Neutrophil (primary cell): ENCODE measurements around the gene LYRM2.

Source experiments
- H3K27ac ChIP-seq: fragments of 200-600 bp; sonication (generic); 2 replicates; pipeline ENCODE4 v1.5.1; 2016; ENCODE audit warnings: mild to moderate bottlenecking, moderate library complexity
- H3K27me3 ChIP-seq: fragments of 200-600 bp; sonication (generic); 2 replicates; pipeline ENCODE4 v1.6.0; 2016; ENCODE audit warnings: mild to moderate bottlenecking
- H3K36me3 ChIP-seq: fragments of 200-600 bp; sonication (generic); 2 replicates; pipeline ENCODE4 v1.5.1; 2017
- H3K4me1 ChIP-seq, 2 experiments: fragments of 200-600 bp in 1 of 2; sonication (generic) in 1 of 2; 1 replicate in 1 of 2; 2 replicates in 1 of 2; pipeline versions ENCODE4 v1.5.1 to v1.6.1; 2013 to 2016; ENCODE audit warnings: low read depth in 1 of 2, low read length in 1 of 2, mild to moderate bottlenecking in 1 of 2, moderate library complexity in 1 of 2; ENCODE audit not compliant: control insufficient read depth in 1 of 2, insufficient read depth in 1 of 2
- H3K4me3 ChIP-seq, 2 experiments: fragments of 200-600 bp in 1 of 2; sonication (generic) in 1 of 2; 1 replicate in 1 of 2; 2 replicates in 1 of 2; pipeline ENCODE4 v1.5.1; 2013 to 2016; ENCODE audit warnings: low read depth in 1 of 2, low read length in 1 of 2, mild to moderate bottlenecking in 1 of 2, moderate library complexity in 1 of 2
- H3K9me3 ChIP-seq: fragments of 200-600 bp; sonication (generic); 2 replicates; pipeline ENCODE4 v1.5.1; 2016
- TF ChIP-seq, protein P1 (sequence below): fragments of 200-600 bp; sonication (generic); IDR thresholded peaks from 2 replicates; pipeline ENCODE4 v1.5.1; 2016; ENCODE audit warnings: antibody characterized with exemption

LYRM2 gene

DNA sequence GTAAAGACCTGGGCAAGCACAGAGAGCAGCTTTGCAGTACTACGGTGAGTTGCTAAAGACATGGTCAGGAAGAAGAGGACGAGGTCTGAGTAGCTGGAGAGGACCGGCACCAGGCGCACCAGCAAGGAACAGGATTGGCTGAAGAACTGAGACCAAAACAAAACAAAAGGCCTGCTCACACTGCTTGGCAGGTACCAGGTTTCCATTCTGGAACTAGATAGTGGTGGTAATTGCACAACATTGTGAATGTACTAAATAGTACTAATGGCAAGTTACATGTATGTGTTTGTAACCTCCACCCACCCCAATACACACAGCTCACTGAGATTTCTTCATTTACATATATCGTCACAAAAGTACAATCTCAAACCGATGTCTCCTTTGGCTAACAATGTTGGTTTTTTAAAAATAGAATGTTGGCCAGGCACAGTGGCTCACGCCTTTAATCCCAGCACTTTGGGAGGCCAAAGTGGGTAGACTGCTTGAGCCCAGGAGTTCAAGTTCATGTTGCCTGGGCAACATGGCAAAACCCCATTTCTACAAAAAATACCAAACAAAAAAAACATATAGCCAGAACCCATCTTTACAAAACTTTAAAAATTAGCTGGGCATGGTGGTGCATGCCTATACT lies 32.5 kb upstream of the LYRM2 start:
- no peak overlapping the region for H3K27ac ChIP-seq
- no peaks in the 10 kb centered on the region for H3K9me3 ChIP-seq
- peaks cover 57% of the 10 kb centered on the region for H3K36me3 ChIP-seq
- H3K4me3 ChIP-seq: no peak overlapping the region
- H3K4me1 ChIP-seq: no peaks in the 10 kb centered on the region
- no peaks in the 10 kb centered on the region for H3K27me3 ChIP-seq
- TF ChIP-seq, protein P1, sequence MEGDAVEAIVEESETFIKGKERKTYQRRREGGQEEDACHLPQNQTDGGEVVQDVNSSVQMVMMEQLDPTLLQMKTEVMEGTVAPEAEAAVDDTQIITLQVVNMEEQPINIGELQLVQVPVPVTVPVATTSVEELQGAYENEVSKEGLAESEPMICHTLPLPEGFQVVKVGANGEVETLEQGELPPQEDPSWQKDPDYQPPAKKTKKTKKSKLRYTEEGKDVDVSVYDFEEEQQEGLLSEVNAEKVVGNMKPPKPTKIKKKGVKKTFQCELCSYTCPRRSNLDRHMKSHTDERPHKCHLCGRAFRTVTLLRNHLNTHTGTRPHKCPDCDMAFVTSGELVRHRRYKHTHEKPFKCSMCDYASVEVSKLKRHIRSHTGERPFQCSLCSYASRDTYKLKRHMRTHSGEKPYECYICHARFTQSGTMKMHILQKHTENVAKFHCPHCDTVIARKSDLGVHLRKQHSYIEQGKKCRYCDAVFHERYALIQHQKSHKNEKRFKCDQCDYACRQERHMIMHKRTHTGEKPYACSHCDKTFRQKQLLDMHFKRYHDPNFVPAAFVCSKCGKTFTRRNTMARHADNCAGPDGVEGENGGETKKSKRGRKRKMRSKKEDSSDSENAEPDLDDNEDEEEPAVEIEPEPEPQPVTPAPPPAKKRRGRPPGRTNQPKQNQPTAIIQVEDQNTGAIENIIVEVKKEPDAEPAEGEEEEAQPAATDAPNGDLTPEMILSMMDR: no peak

DNA sequence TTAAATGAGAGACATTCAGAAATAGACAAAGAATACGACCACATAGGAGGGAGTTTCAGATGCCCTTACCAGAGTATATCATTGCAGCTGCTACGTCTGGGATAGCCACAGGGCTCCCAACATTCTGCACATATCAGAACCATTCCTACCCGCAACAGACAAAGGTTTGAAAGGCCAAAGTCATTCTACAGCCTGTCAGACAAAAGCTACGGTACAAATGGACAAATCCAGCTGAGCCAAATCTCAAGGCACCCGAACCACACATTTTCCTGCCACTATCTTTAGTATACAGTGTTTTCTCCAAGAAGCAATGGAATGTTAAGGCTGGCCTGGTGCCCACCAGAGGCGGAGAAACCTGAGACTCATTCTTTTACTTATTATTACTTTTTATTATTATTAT lies 30.5 kb upstream of the LYRM2 start:
- Histone ChIP-seq H3K27me3 (no peaks in the 10 kb centered on the region), H3K36me3 (peaks cover 37% of the 10 kb centered on the region), H3K27ac (no peak overlapping the region), H3K9me3 (no peaks in the 10 kb centered on the region), H3K4me1 (no peaks in the 10 kb centered on the region), H3K4me3 (no peak overlapping the region)
- TF ChIP-seq, protein P1: no peak

DNA sequence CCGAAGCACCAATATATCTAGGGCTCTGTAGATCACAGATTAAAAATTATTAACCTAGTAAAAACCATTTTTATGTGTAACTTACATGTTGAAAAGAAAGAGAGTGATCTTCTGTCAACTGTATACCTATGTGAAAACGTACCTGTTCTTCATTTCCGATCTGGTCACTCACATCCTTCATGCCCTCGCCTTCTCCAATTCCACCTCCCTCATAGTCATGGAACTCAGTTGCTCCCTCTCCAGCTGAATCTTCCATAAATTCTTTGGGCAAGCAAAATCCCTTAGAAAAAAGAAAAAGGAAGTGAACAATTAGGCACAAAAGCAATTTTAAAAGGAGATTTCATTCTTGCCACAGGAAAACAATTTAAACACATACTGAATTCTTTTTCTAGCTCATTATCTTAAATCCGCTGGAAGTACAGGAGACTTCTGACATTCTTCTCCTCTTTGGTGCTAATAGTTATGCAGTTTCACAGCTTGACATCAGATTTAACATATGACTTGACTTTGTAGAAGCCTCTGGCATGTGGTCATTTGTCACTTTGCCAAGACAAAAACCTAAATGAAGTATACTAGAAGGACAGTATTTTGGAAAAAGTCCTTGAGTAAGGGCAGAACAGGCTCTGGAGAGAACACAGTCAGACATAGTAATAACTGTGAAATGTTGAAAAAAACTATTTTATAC lies 29.5 kb upstream of the LYRM2 start:
- Histone ChIP-seq H3K27me3 (no peaks in the 10 kb centered on the region), H3K9me3 (no peaks in the 10 kb centered on the region), H3K27ac (no peak overlapping the region), H3K36me3 (peaks cover 30% of the 10 kb centered on the region), H3K4me3 (no peak overlapping the region), H3K4me1 (no peaks in the 10 kb centered on the region)
- TF ChIP-seq, protein P1: no peak

DNA sequence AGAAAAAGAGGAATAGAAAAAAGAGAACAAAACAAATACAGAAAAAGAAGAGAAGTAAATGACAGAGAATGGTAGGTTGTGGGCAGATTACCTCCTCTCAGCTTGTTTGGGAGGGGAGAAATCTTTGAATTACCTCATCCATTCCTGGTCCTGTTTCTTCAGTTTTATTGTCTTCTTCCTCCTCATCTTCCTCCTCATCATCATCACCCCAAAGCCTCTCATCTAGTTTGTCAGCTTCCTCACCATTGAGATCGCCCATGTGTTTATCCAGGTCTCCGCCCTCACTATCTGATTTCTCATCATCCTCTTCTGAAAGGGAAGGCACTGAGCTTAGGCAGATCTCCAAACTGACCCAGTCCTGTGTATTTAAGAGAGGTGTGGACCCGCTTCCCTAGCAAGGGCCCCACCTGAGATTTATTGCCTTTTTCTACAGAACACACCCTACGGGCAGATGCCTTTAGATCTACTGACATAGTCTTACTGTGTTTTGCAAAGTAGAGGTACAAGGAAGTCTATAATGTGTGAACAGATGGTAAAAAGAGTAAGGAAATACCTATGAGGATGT lies 24.2 kb upstream of the LYRM2 start:
- TF ChIP-seq, protein P1: no peak
- no peaks in the 10 kb centered on the region for H3K27me3 ChIP-seq
- no peak overlapping the region for H3K27ac ChIP-seq
- H3K9me3 ChIP-seq: no peaks in the 10 kb centered on the region
- H3K36me3 ChIP-seq: peaks cover 33% of the 10 kb centered on the region
- H3K4me1 ChIP-seq: no peaks in the 10 kb centered on the region
- H3K4me3 ChIP-seq: no peak overlapping the region

DNA sequence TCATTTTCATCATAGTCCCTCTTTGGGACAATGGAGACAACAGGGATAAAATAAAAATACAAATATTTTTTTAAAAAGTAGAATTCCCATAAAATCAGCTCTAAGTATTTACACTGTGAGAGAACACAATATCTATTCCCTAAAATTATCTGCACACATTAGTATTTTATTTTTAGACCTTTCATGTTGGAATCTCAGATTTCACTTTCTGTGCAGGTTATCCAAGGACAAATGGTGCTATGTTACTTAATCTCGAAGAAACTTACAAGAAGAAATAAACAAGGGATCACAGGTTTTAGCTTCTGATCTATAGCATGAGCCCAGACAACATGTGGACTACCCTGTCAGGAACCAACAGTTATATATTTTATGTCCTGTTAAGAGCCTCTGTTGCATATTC lies 23.0 kb upstream of the LYRM2 start:
- Histone ChIP-seq H3K9me3 (no peaks in the 10 kb centered on the region), H3K27me3 (no peaks in the 10 kb centered on the region), H3K27ac (no peak overlapping the region), H3K4me3 (no peak overlapping the region), H3K4me1 (no peaks in the 10 kb centered on the region), H3K36me3 (peaks cover 45% of the 10 kb centered on the region)
- TF ChIP-seq, protein P1: no peak
